Nephron progenitor cell (in vitro differentiated cells): ENCODE results near the gene OR10V1.
A peak's percentile ranks its signal among the peaks of the same experiment; 100 is the strongest.

ENCODE experiments used
- DNase-seq: peaks from one replicate; pipeline ENCODE4 v3.0.0; 2021
- H3K27ac Mint-ChIP-seq: 2 replicates; pipeline ENCODE4 v1.8.0; 2021; ENCODE audit warnings: mild to moderate bottlenecking, moderate library complexity, mixed read lengths
- H3K27me3 Mint-ChIP-seq: 2 replicates; pipeline ENCODE4 v1.8.0; 2021; ENCODE audit warnings: mild to moderate bottlenecking, low read depth, mixed read lengths; ENCODE audit not compliant: poor library complexity
- H3K36me3 Mint-ChIP-seq: 2 replicates; pipeline ENCODE4 v1.8.0; 2021; ENCODE audit warnings: low read depth, mixed read lengths
- H3K4me1 Mint-ChIP-seq: 2 replicates; pipeline ENCODE4 v1.8.0; 2021; ENCODE audit warnings: mixed read lengths
- H3K4me3 Mint-ChIP-seq: 2 replicates; pipeline ENCODE4 v1.8.0; 2021; ENCODE audit warnings: mild to moderate bottlenecking, moderate library complexity, mixed read lengths
- H3K9me3 Mint-ChIP-seq: 2 replicates; pipeline ENCODE4 v1.8.0; 2021; ENCODE audit warnings: mild to moderate bottlenecking, moderate library complexity, mixed read lengths
- CTCF ChIP-seq: fragments of 200-600 bp; sonication (generic); IDR thresholded peaks from 2 replicates; pipeline ENCODE4 v1.5.0; 2021; ENCODE audit warnings: antibody characterized with exemption

OR10V1 gene

GRCh38 chr11:59678118-59678812 lies 35.4 kb downstream of the OR10V1 start:
- Mint-ChIP-seq H3K4me1 (peaks cover 18% of the 10 kb centered on the region), H3K9me3 (no peaks in the 10 kb centered on the region), H3K4me3 (no peak overlapping the region), H3K36me3 (no peaks in the 10 kb centered on the region), H3K27me3 (peaks cover 9% of the 10 kb centered on the region), H3K27ac (no peak overlapping the region)
- TF ChIP-seq CTCF, result no peak
- no peak for DNase-seq

GRCh38 chr11:59676205-59676604 lies 37.4 kb downstream of the OR10V1 start:
- TF ChIP-seq CTCF, result no peak
- Mint-ChIP-seq H3K4me1 (peaks cover 8% of the 10 kb centered on the region), H3K27me3 (peaks cover 9% of the 10 kb centered on the region), H3K27ac (no peak overlapping the region), H3K4me3 (no peak overlapping the region), H3K36me3 (no peaks in the 10 kb centered on the region), H3K9me3 (no peaks in the 10 kb centered on the region)
- no peak for DNase-seq

- Mint-ChIP-seq H3K9me3 (no peaks in the 10 kb centered on the region), H3K4me1 (peaks cover 9% of the 10 kb centered on the region), H3K4me3 (no peak overlapping the region), H3K27me3 (peaks cover 10% of the 10 kb centered on the region), H3K36me3 (no peaks in the 10 kb centered on the region), H3K27ac (no peak overlapping the region)
- DNase-seq, result no peak
- TF ChIP-seq CTCF, result no peak
Measured at GRCh38 chr11:59674291-59674690, 39.4 kb downstream of the OR10V1 start.

- no peak overlapping the region for H3K27ac Mint-ChIP-seq
- no peak overlapping the region for H3K4me3 Mint-ChIP-seq
- no peaks in the 10 kb centered on the region for H3K36me3 Mint-ChIP-seq
- no peaks in the 10 kb centered on the region for H3K9me3 Mint-ChIP-seq
- H3K27me3 Mint-ChIP-seq, result peaks cover 13% of the 10 kb centered on the region
- H3K4me1 Mint-ChIP-seq, result peaks cover 9% of the 10 kb centered on the region
- TF ChIP-seq CTCF, result no peak
- no peak for DNase-seq
Measured at GRCh38 chr11:59673291-59673690, 40.4 kb downstream of the OR10V1 start.

- Mint-ChIP-seq H3K27ac (no peak overlapping the region), H3K4me3 (no peak overlapping the region), H3K36me3 (peaks cover 10% of the 10 kb centered on the region), H3K27me3 (peaks cover 13% of the 10 kb centered on the region), H3K9me3 (no peaks in the 10 kb centered on the region), H3K4me1 (peaks cover 25% of the 10 kb centered on the region)
- no peak for TF ChIP-seq CTCF
- DNase-seq, result no peak
Measured at GRCh38 chr11:59671471-59671870, 42.2 kb downstream of the OR10V1 start.

GRCh38 chr11:59669611-59670009 lies 44.0 kb downstream of the OR10V1 start:
- peaks cover 25% of the 10 kb centered on the region for H3K4me1 Mint-ChIP-seq
- no peak for DNase-seq
- H3K9me3 Mint-ChIP-seq, result no peaks in the 10 kb centered on the region
- peaks cover 27% of the 10 kb centered on the region for H3K36me3 Mint-ChIP-seq
- no peak for TF ChIP-seq CTCF
- peaks cover 4% of the 10 kb centered on the region for H3K27me3 Mint-ChIP-seq
- peak overlapping the region; percentile 93 for H3K4me3 Mint-ChIP-seq
- peak overlapping the region; percentile 100 for H3K27ac Mint-ChIP-seq
